DND-41 (cell line): ENCODE results near the gene STH.

Source experiments
- EZH2 ChIP-seq: IDR thresholded peaks from 3 replicates; pipeline ENCODE4 v1.6.1; 2012; ENCODE audit warnings: borderline replicate concordance, low read depth, mild to moderate bottlenecking, moderate library complexity, low read length, inconsistent platforms; ENCODE audit not compliant: severe bottlenecking
- TF ChIP-seq, protein P1 (sequence below): IDR thresholded peaks from 2 replicates; pipeline ENCODE4 v1.5.1; 2012; ENCODE audit warnings: borderline replicate concordance, low read length, moderate library complexity, mild to moderate bottlenecking; ENCODE audit not compliant: poor library complexity, severe bottlenecking; ENCODE audit errors: extremely low read depth

DNA sequence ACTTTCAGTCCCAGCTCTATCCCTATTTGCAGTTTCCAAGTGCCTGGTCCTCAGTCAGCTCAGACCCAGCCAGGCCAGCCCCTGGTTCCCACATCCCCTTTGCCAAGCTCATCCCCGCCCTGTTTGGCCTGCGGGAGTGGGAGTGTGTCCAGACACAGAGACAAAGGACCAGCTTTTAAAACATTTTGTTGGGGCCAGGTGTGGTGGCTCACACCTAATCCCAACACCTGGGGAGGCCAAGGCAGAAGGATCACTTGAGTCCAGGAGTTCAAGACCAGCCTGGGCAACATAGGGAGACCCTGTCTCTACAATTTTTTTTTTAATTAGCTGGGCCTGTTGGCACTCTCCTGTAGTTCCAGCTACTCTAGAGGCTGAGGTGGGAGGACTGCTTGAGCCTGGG is 1.7 kb downstream of the STH start:
- TF ChIP-seq EZH2 = no peak
- TF ChIP-seq, protein P1, sequence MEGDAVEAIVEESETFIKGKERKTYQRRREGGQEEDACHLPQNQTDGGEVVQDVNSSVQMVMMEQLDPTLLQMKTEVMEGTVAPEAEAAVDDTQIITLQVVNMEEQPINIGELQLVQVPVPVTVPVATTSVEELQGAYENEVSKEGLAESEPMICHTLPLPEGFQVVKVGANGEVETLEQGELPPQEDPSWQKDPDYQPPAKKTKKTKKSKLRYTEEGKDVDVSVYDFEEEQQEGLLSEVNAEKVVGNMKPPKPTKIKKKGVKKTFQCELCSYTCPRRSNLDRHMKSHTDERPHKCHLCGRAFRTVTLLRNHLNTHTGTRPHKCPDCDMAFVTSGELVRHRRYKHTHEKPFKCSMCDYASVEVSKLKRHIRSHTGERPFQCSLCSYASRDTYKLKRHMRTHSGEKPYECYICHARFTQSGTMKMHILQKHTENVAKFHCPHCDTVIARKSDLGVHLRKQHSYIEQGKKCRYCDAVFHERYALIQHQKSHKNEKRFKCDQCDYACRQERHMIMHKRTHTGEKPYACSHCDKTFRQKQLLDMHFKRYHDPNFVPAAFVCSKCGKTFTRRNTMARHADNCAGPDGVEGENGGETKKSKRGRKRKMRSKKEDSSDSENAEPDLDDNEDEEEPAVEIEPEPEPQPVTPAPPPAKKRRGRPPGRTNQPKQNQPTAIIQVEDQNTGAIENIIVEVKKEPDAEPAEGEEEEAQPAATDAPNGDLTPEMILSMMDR = no peak
